HG02884 (cell line): ENCODE measurements around the gene MRGPRX3.

Experiments used
- ATAC-seq: cut with Tn5 transposase; IDR thresholded peaks from one replicate; pipeline ENCODE4 v1.9.1; 2021; ENCODE audit warnings: mild to moderate bottlenecking, moderate library complexity; ENCODE audit not compliant: unreplicated experiment

Gene MRGPRX3

GRCh38 chr11:18151581-18151980 lies 19.2 kb downstream of the MRGPRX3 start:
- no peak for ATAC-seq

GRCh38 chr11:18168372-18168771 lies 36.0 kb downstream of the MRGPRX3 start:
- no peak for ATAC-seq

- ATAC-seq, result no peak
These were observed 39.1 kb downstream of the MRGPRX3 start for GRCh38 chr11:18171377-18172000.

- no peak for ATAC-seq
These were observed 40.3 kb downstream of the MRGPRX3 start, which contains the start of gene MRGPRX4 for GRCh38 chr11:18172666-18173065. Gene MRGPRX4, plus strand, starts transcription at chr11:18172837. Its CDS starts 420 bp downstream, at chr11:18173257.

DNA sequence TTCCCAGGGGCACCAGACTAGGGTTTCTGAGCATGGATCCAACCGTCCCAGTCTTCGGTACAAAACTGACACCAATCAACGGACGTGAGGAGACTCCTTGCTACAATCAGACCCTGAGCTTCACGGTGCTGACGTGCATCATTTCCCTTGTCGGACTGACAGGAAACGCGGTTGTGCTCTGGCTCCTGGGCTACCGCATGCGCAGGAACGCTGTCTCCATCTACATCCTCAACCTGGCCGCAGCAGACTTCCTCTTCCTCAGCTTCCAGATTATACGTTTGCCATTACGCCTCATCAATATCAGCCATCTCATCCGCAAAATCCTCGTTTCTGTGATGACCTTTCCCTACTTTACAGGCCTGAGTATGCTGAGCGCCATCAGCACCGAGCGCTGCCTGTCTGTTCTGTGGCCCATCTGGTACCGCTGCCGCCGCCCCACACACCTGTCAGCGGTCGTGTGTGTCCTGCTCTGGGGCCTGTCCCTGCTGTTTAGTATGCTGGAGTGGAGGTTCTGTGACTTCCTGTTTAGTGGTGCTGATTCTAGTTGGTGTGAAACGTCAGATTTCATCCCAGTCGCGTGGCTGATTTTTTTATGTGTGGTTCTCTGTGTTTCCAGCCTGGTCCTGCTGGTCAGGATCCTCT lies 41.0 kb downstream of the MRGPRX3 start:
- ATAC-seq, result no peak
